ENCODE measurements around the gene DYSF. TPM values are rescaled to one million over a fixed set of nuclear protein-coding genes. Genes with fewer than 3 reads are reported as not detected.

DYSF gene
- total RNA-seq, 4 donors from 2014 or later = 1.7 to 5.0 (median 2.6) TPM

GRCh38 chr2:71674158-71674851, 220.9 kb downstream of the DYSF start:
- Histone ChIP-seq H3K4me1 (no peaks in the 10 kb centered on the region), H3K36me3 (no peaks in the 10 kb centered on the region), H3K27ac (no peak overlapping the region), H3K27me3 (no peaks in the 10 kb centered on the region), H3K9me3 (no peaks in the 10 kb centered on the region), H3K4me3 (no peak overlapping the region)
- TF ChIP-seq CTCF (IDR thresholded peaks at IDR 0.05) (no peak), EP300 (IDR thresholded peaks at IDR 0.05) (no peak), POLR2A (IDR thresholded peaks at IDR 0.05) (no peak)
- 96% methylated on average over 7 of the region's 7 CpGs for WGBS
- DNase-seq (ENCODE audit: low spot score in 2 of 2) = peak in 1 of 2 donors; percentile 34

GRCh38 chr2:71675296-71675695, 221.9 kb downstream of the DYSF start:
- H3K27me3 ChIP-seq = no peaks in the 10 kb centered on the region
- TF ChIP-seq POLR2AphosphoS5 (IDR thresholded peaks at IDR 0.05) = no peak
- TF ChIP-seq POLR2A (IDR thresholded peaks at IDR 0.05) = no peak
- TF ChIP-seq CTCF (IDR thresholded peaks at IDR 0.05) = no peak
- TF ChIP-seq EP300 (IDR thresholded peaks at IDR 0.05) = no peak
- no peaks in the 10 kb centered on the region for H3K4me1 ChIP-seq
- no peaks in the 10 kb centered on the region for H3K36me3 ChIP-seq
- H3K4me3 ChIP-seq = no peak overlapping the region
- peak in 1 of 2 donors; percentile 70 for DNase-seq (ENCODE audit: low spot score in 2 of 2)
- 36% methylated on average over 9 of the region's 9 CpGs for WGBS
- no peak overlapping the region for H3K27ac ChIP-seq
- H3K9me3 ChIP-seq = no peaks in the 10 kb centered on the region

DNA sequence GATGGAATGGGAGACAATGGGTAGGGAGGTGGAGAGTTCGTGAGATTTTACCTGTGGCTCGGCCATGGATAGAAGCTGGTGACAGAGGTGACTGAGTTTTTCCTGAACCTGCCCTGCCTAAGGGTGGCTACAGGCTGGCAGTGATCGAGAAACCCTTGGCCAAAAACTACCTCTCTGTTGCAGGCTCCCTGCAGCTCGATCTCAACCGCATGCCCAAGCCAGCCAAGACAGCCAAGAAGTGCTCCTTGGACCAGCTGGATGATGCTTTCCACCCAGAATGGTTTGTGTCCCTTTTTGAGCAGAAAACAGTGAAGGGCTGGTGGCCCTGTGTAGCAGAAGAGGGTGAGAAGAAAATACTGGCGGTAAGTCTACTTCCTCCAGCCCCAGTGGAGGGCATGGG, 225.5 kb downstream of the DYSF start:
- TF ChIP-seq POLR2AphosphoS5 (IDR thresholded peaks at IDR 0.05) = no peak
- H3K27ac ChIP-seq = no peak overlapping the region
- no peaks in the 10 kb centered on the region for H3K4me1 ChIP-seq
- no peaks in the 10 kb centered on the region for H3K27me3 ChIP-seq
- H3K4me3 ChIP-seq = no peak overlapping the region
- no peaks in the 10 kb centered on the region for H3K9me3 ChIP-seq
- 82% methylated on average over 6 of the region's 6 CpGs for WGBS
- peak in 1 of 2 donors; percentile 20 for DNase-seq (ENCODE audit: low spot score in 2 of 2)
- no peaks in the 10 kb centered on the region for H3K36me3 ChIP-seq

GRCh38 chr2:71679491-71679890, 226.1 kb downstream of the DYSF start:
- WGBS = 52% methylated on average over 4 of the region's 4 CpGs

GRCh38 chr2:71680925-71681324, 227.6 kb downstream of the DYSF start:
- no peak for TF ChIP-seq CTCF (IDR thresholded peaks at IDR 0.05)
- TF ChIP-seq EP300 (IDR thresholded peaks at IDR 0.05) = no peak
- no peak for TF ChIP-seq POLR2A (IDR thresholded peaks at IDR 0.05)
- no peak for TF ChIP-seq POLR2AphosphoS5 (IDR thresholded peaks at IDR 0.05)
- 96% methylated on average over 4 of the region's 6 CpGs for WGBS
- DNase-seq (ENCODE audit: low spot score in 2 of 2) = peak in 1 of 2 donors; percentile 41
- Histone ChIP-seq H3K4me1 (peaks cover 2% of the 10 kb centered on the region), H3K9me3 (no peaks in the 10 kb centered on the region), H3K27ac (no peak overlapping the region), H3K36me3 (no peaks in the 10 kb centered on the region), H3K4me3 (no peak overlapping the region), H3K27me3 (no peaks in the 10 kb centered on the region)

More at GRCh38 chr2:71679491-71679890, 226.1 kb downstream of the DYSF start:
- H3K27me3 ChIP-seq = no peaks in the 10 kb centered on the region
- no peaks in the 10 kb centered on the region for H3K4me1 ChIP-seq
- no peak for TF ChIP-seq POLR2AphosphoS5 (IDR thresholded peaks at IDR 0.05)
- no peak for TF ChIP-seq EP300 (IDR thresholded peaks at IDR 0.05)
- no peak for TF ChIP-seq POLR2A (IDR thresholded peaks at IDR 0.05)
- TF ChIP-seq CTCF (IDR thresholded peaks at IDR 0.05) = no peak
- no peaks in the 10 kb centered on the region for H3K36me3 ChIP-seq
- no peaks in the 10 kb centered on the region for H3K9me3 ChIP-seq
- no peak overlapping the region for H3K4me3 ChIP-seq
- H3K27ac ChIP-seq = no peak overlapping the region
- peak in 1 of 2 donors; percentile 52 for DNase-seq (ENCODE audit: low spot score in 2 of 2)
